ENCODE results near the gene UBE2D2.

- TF ChIP-seq ZNF274 (IDR thresholded peaks at IDR 0.05; ENCODE audit: low read depth, low read length) (no peak), YY1 (IDR thresholded peaks at IDR 0.05; ENCODE audit: insufficient read depth, insufficient read length) (no peak)
Measured at GRCh38 chr5:139676951-139677735, 116.0 kb downstream of the UBE2D2 start.
